ENCODE data around the gene PPP6R2.

PPP6R2 gene

GRCh38 chr22:50468626-50469025 is 125.5 kb downstream of the PPP6R2 start:
- DNase-seq (ENCODE audit: low read depth): no peak

GRCh38 chr22:50469377-50470305 is 126.5 kb downstream of the PPP6R2 start:
- peak; percentile 98 for DNase-seq (ENCODE audit: low read depth)

- no peak for DNase-seq (ENCODE audit: low read depth)
These were observed 127.4 kb downstream of the PPP6R2 start for GRCh38 chr22:50470491-50470890.

GRCh38 chr22:50471197-50471847 is 128.2 kb downstream of the PPP6R2 start:
- no peak for DNase-seq (ENCODE audit: low read depth)

- DNase-seq (ENCODE audit: low read depth): no peak
These were observed 128.8 kb downstream of the PPP6R2 start for GRCh38 chr22:50471962-50472361.

- no peak for DNase-seq (ENCODE audit: low read depth)
These were observed 130.0 kb downstream of the PPP6R2 start for GRCh38 chr22:50473088-50473487.

- DNase-seq (ENCODE audit: low read depth): no peak
These were observed 130.9 kb downstream of the PPP6R2 start for GRCh38 chr22:50473855-50474671.

- peak; percentile 85 for DNase-seq (ENCODE audit: low read depth)
These were observed 131.9 kb downstream of the PPP6R2 start, which contains the start of gene SBF1 for GRCh38 chr22:50474710-50475651. TSS of gene SBF1 (minus strand) at chr22:50475035. CDS start at chr22:50474840, 195 bp downstream.

- DNase-seq (ENCODE audit: low read depth): no peak
These were observed 132.5 kb downstream of the PPP6R2 start for GRCh38 chr22:50475652-50476002.

- DNase-seq (ENCODE audit: low read depth): no peak
These were observed 133.7 kb downstream of the PPP6R2 start for GRCh38 chr22:50476868-50477267.

- no peak for DNase-seq (ENCODE audit: low read depth)
These were observed 134.8 kb downstream of the PPP6R2 start for GRCh38 chr22:50477923-50478322.

GRCh38 chr22:50479721-50480120 is 136.6 kb downstream of the PPP6R2 start:
- DNase-seq (ENCODE audit: low read depth): no peak

GRCh38 chr22:50481045-50481439 is 137.9 kb downstream of the PPP6R2 start:
- DNase-seq (ENCODE audit: low read depth): no peak

- peak; percentile 51 for DNase-seq (ENCODE audit: low read depth)
These were observed 138.4 kb downstream of the PPP6R2 start, which contains the start of gene ADM2 for GRCh38 chr22:50481440-50482106. TSS of gene ADM2 (plus strand) at chr22:50481543. CDS start at chr22:50481848, 305 bp downstream.

GRCh38 chr22:50482107-50483074 is 139.3 kb downstream of the PPP6R2 start:
- no peak for DNase-seq (ENCODE audit: low read depth)

- no peak for DNase-seq (ENCODE audit: low read depth)
These were observed 140.0 kb downstream of the PPP6R2 start for GRCh38 chr22:50483106-50483505.

GRCh38 chr22:50483556-50483955 is 140.4 kb downstream of the PPP6R2 start:
- no peak for DNase-seq (ENCODE audit: low read depth)

- no peak for DNase-seq (ENCODE audit: low read depth)
These were observed 141.1 kb downstream of the PPP6R2 start for GRCh38 chr22:50483977-50484853.
